Adrenal gland (tissue), 12 donors: ENCODE results near the gene PSMD6. TPM values are rescaled to one million over a fixed set of nuclear protein-coding genes. Genes with fewer than 3 reads are reported as not detected.

Experiments used
- DNase-seq, 7 donors: peaks; one replicate each; pipeline ENCODE4 v3.0.0-alpha.2; 2019 to 2020
- H3K27ac ChIP-seq, 5 donors: fragments of 200-600 bp; sonication (generic) in 4 of 5; 1 replicate in 3 of 5; 2 replicates in 2 of 5; pipeline versions ENCODE4 v1.5.1 to v1.8.0; 2016 to 2020; ENCODE audit warnings: mild to moderate bottlenecking in 1 of 5
- H3K27me3 ChIP-seq: fragments of 200-600 bp; 2 replicates; pipeline ENCODE4 v1.8.0; 2021
- H3K36me3 ChIP-seq, 2 donors: fragments of 200-600 bp; replicated peaks in 1 of 2; 1 replicate in 1 of 2; 2 replicates in 1 of 2; pipeline versions ENCODE4 v1.5.1 to v1.8.0; 2018 to 2022
- H3K4me1 ChIP-seq, 2 donors: fragments of 200-600 bp; replicated peaks in 1 of 2; 1 replicate in 1 of 2; 2 replicates in 1 of 2; pipeline versions ENCODE4 v1.5.1 to v1.8.0; 2018 to 2021
- H3K4me3 ChIP-seq, 4 donors: fragments of 200-600 bp; sonication (generic) in 3 of 4; one replicate each; pipeline ENCODE4 v1.5.1; 2016 to 2018
- H3K9me3 ChIP-seq, 3 donors: fragments of 200-600 bp; sonication (generic) in 1 of 3; replicated peaks in 1 of 3; 1 replicate in 2 of 3; 2 replicates in 1 of 3; pipeline versions ENCODE4 v1.5.1 to v1.8.0; 2016 to 2021
- POLR2A ChIP-seq, 2 donors: fragments of 450-650 bp; IDR thresholded peaks; one replicate each; pipeline ENCODE4 v1.6.1; 2017; ENCODE audit warnings: antibody characterized with exemption in 2 of 2, mild to moderate bottlenecking in 2 of 2, moderate library complexity in 1 of 2
- WGBS, 4 donors: extraction: QIAGEN DNeasy Blood & Tissue Kit in 2 of 4; methylation state at CpG; one replicate each; pipeline versions ENCODE4 v1.1.5 to v1.1.7; 2013 to 2017; 5-methylcytosine and 5-hydroxymethylcytosine counted together
- intact Hi-C, 2 donors: fragments of 100-400 bp; cut with DNase I; formaldehyde crosslinking; loops; one replicate each; pipeline versions ENCODE4 v1.14.1 to v1.15.0; 2022 to 2023
- polyA plus RNA-seq, 3 donors: library from polyadenylated mRNA; stranded (reverse); fragments of 200-250 nt in 2 of 3; fragments of 350-450 nt in 1 of 3; fragmentation: Illumina TruSeq in 1 of 3; extraction: RNeasy Lipid Tissue Mini Kit (QIAGEN cat#74804) in 1 of 3; gene quantifications; one replicate each; pipeline ENCODE4 v1.2.3, GENCODE V29; 2013 to 2014
- total RNA-seq, 9 donors: library from RNA; depleted of rRNA in 4 of 9; stranded (reverse); fragments of >200 nt in 4 of 9; fragments of 120-200 nt in 1 of 9; fragmentation: NEBNext Ultra II Directional in 1 of 9; extraction: Animal tissue kit (Norgen Biotek cat#: 25700) in 1 of 9; gene quantifications; one replicate each; pipeline versions ENCODE4 v1.1.0 to v1.2.4, GENCODE V29; 2013 to 2023
- TF ChIP-seq, protein P1 (sequence below), 6 experiments: fragments of 450-650 bp in 4 of 6; fragments of 200-600 bp in 2 of 6; sonication (generic) in 1 of 6; IDR thresholded peaks; 1 replicate in 5 of 6; 2 replicates in 1 of 6; pipeline versions ENCODE4 v1.5.1 to v1.8.0; 2016 to 2021; ENCODE audit warnings: antibody characterized with exemption in 6 of 6, mild to moderate bottlenecking in 2 of 6, moderate library complexity in 1 of 6
- donor health status: healthy with polysubstance abuse.
- donor health status: Bipolar disorder and iron deficiency.
- donor health status: DM: yes; HTN: yes; CAD: no.
- donor health status: DM: no; HTN: no; CAD: no.
- donor health status: DM: no; HTN: no; CAD: no.
- donor health status: DM: yes; HTN: yes; CAD: no.

PSMD6 gene
- total and polyA plus RNA-seq, 12 donors: 52.8 to 206 (median 96.9) TPM

DNA sequence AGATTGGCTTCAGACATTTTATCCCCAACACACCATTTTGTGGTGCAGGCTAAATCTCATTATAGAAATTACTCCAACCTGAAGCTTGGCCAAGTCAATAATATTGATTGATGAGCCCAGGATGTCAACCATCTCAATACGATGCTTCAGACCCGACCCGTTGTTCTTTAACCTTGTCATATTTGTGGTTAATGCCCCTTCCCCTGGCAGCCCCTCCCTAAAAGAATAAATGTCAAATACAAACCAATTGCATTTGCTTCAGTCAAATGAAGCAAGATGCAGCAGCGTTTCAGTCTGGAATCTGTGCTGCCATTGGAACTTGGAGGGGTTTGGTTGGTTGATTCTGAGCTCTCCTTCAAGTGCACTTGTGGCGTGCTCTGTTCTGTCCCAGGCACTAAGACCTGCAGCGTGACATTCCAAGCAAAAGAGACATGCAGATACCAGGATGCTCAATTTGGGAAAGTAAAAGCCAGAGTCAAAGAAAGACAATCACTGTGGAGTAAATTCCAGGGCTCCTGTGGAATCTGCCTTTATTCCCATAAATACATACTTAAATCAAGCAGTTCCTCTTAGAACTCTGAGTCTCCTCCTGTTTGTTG, 23.8 kb upstream of the PSMD6 start:
- H3K4me3 ChIP-seq: no peak overlapping the region
- intact Hi-C loops: no loop called here
- H3K4me1 ChIP-seq: no peaks in the 10 kb centered on the region
- TF ChIP-seq, protein P1, sequence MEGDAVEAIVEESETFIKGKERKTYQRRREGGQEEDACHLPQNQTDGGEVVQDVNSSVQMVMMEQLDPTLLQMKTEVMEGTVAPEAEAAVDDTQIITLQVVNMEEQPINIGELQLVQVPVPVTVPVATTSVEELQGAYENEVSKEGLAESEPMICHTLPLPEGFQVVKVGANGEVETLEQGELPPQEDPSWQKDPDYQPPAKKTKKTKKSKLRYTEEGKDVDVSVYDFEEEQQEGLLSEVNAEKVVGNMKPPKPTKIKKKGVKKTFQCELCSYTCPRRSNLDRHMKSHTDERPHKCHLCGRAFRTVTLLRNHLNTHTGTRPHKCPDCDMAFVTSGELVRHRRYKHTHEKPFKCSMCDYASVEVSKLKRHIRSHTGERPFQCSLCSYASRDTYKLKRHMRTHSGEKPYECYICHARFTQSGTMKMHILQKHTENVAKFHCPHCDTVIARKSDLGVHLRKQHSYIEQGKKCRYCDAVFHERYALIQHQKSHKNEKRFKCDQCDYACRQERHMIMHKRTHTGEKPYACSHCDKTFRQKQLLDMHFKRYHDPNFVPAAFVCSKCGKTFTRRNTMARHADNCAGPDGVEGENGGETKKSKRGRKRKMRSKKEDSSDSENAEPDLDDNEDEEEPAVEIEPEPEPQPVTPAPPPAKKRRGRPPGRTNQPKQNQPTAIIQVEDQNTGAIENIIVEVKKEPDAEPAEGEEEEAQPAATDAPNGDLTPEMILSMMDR (IDR thresholded peaks at IDR 0.05): no peak
- TF ChIP-seq POLR2A (IDR thresholded peaks at IDR 0.05): no peak
- H3K27ac ChIP-seq: no peak overlapping the region
- WGBS, 4 donors: 54 to 70% (median 64%) methylated on average over 6 of the region's 6 CpGs
- no peak for DNase-seq
- H3K36me3 ChIP-seq: no peaks in the 10 kb centered on the region
- peaks cover 7% of the 10 kb centered on the region for H3K27me3 ChIP-seq
- no peaks in the 10 kb centered on the region for H3K9me3 ChIP-seq

DNA sequence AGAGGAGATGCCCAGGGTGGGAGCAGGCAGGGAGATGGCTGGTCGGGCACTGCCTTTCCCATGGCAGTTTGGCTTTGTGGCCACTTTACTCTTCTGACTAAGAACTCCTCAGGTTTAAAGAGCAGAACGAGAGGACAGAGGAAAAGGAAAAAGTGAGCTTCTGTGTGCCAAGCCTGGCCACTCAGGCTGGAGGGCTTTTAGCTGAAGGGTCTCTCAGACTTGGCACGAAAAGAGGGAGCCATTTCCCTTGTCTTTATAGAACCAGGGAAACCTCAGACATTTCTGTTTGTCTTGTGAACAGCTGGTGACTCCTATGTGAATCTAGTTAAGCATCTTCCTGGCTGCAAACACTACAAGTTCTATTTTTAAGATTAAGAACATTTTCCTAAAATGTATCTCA, 23.3 kb upstream of the PSMD6 start:
- intact Hi-C loops: no loop called here
- 70 to 91% (median 87%) methylated on average over 3 of the region's 3 CpGs for WGBS, 4 donors
- TF ChIP-seq, protein P1 (IDR thresholded peaks at IDR 0.05): no peak
- no peak for TF ChIP-seq POLR2A (IDR thresholded peaks at IDR 0.05)
- Histone ChIP-seq H3K4me3 (no peak overlapping the region), H3K36me3 (no peaks in the 10 kb centered on the region), H3K27me3 (peaks cover 7% of the 10 kb centered on the region), H3K4me1 (no peaks in the 10 kb centered on the region), H3K27ac (no peak overlapping the region), H3K9me3 (no peaks in the 10 kb centered on the region)
- DNase-seq: no peak

DNA sequence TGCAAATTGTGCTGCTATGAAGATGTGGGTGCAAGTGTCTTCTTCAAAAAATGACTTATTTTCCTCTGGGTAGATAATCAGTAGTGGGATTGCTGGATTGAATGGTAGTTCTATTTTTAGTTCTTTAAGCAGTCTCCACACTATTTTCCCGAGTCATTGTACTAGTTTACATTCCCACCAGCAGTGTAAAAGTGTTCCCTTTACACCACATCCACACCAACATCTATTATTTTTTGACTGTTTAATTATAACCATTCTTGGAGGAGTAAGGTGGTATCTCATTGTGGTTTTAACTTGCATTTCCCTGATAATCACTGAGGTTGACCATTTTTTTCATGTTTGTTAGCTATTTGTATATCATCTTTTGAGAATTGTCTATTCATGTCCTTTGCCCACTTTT, 19.7 kb upstream of the PSMD6 start:
- no peak for DNase-seq
- 65 to 88% (median 73%) methylated on average over 1 of the region's 1 CpG for WGBS, 4 donors
- Histone ChIP-seq H3K4me1 (no peaks in the 10 kb centered on the region), H3K9me3 (no peaks in the 10 kb centered on the region), H3K36me3 (no peaks in the 10 kb centered on the region), H3K27ac (no peak overlapping the region), H3K4me3 (no peak overlapping the region), H3K27me3 (peaks cover 7% of the 10 kb centered on the region)
- intact Hi-C loops: no loop called here
- TF ChIP-seq, protein P1 (IDR thresholded peaks at IDR 0.05): no peak

DNA sequence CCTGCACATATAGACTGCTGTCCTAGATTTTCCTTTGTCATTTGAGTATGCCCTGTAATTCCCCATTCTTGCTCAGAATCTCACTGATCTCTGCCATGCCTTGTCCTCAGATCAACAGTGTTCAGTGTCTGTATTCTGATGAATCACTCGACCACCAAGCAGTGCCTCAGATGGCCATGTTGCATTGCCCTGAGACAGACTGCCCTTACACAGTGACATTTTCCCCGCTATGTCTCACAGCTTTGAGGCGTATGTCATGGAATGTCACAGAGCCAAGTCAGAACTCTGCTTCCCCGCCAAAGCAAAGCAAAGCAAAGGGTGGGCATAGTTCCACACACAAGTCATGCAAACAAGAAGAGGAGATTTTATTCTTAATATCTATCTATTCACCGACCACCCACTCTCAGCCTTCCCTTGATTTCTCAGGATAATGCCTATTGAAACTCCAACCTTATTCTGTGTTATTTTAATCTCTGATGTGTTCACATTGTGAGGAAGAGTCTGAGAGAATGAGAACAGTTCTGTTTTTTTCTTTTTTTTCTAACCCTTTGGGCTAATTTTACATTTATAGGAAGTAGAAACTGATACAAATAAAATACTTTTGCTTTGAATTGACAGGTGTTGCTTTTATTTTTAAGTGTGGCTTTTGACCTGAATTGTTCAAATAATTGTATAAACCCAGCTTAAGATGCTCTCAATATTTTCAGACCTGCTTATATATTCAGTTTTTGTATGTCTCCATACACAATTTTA, 16.9 kb upstream of the PSMD6 start:
- intact Hi-C loops: no loop called here
- no peak for DNase-seq
- Histone ChIP-seq H3K4me3 (no peak overlapping the region), H3K36me3 (no peaks in the 10 kb centered on the region), H3K4me1 (no peaks in the 10 kb centered on the region), H3K9me3 (no peaks in the 10 kb centered on the region), H3K27me3 (peaks cover 7% of the 10 kb centered on the region), H3K27ac (no peak overlapping the region)
- TF ChIP-seq POLR2A (IDR thresholded peaks at IDR 0.05): no peak
- TF ChIP-seq, protein P1 (IDR thresholded peaks at IDR 0.05): no peak
- 48 to 66% (median 58%) methylated on average over 5 of the region's 5 CpGs for WGBS, 4 donors
